Osteocyte (in vitro differentiated cells): Measurements from ENCODE around the gene ASB3. TPM values are rescaled to one million over a fixed set of nuclear protein-coding genes. Genes with fewer than 3 reads are reported as not detected.
A peak's percentile ranks its signal among the peaks of the same experiment; 100 is the strongest.
"Not testable (repeated sequence)": the region's sequence is repeated elsewhere in the genome, so short reads cannot be mapped to it uniquely, and the experiment has no call there.

ENCODE experiments used
- DNase-seq: peaks from one replicate; pipeline ENCODE4 v3.0.0; 2021; ENCODE audit warnings: mixed read lengths; ENCODE audit not compliant: unreplicated experiment; ENCODE audit errors: extremely low spot score
- H3K27ac Mint-ChIP-seq: one replicate; pipeline ENCODE4 v1.8.0; 2021; ENCODE audit warnings: mild to moderate bottlenecking, mixed read lengths; ENCODE audit not compliant: unreplicated experiment
- H3K27me3 Mint-ChIP-seq: one replicate; pipeline ENCODE4 v1.8.0; 2021; ENCODE audit warnings: mixed read lengths; ENCODE audit not compliant: unreplicated experiment
- H3K36me3 Mint-ChIP-seq: one replicate; pipeline ENCODE4 v1.8.0; 2021; ENCODE audit warnings: mixed read lengths; ENCODE audit not compliant: unreplicated experiment
- H3K4me1 Mint-ChIP-seq: one replicate; pipeline ENCODE4 v1.8.0; 2021; ENCODE audit warnings: mixed read lengths; ENCODE audit not compliant: unreplicated experiment
- H3K4me3 Mint-ChIP-seq: one replicate; pipeline ENCODE4 v1.8.0; 2021; ENCODE audit warnings: mild to moderate bottlenecking, moderate library complexity, mixed read lengths; ENCODE audit not compliant: unreplicated experiment
- H3K9me3 Mint-ChIP-seq: one replicate; pipeline ENCODE4 v1.8.0; 2021; ENCODE audit warnings: mixed read lengths; ENCODE audit not compliant: unreplicated experiment
- CTCF ChIP-seq: fragments of 200-600 bp; sonication (generic); IDR thresholded peaks from 2 replicates; pipeline ENCODE4 v1.5.0; 2021; ENCODE audit warnings: antibody characterized with exemption, mild to moderate bottlenecking, moderate library complexity
- total RNA-seq: library from RNA; stranded (reverse); gene quantifications from 2 replicates; pipeline ENCODE4 v1.2.1, GENCODE V29; 2021

Gene ASB3
- total RNA-seq, 1 donor from 2014 or later: 21.8 TPM

GRCh38 chr2:53725662-53726061 lies 61.1 kb downstream of the ASB3 start:
- no peaks in the 10 kb centered on the region for H3K4me1 Mint-ChIP-seq
- TF ChIP-seq CTCF: no peak

GRCh38 chr2:53724536-53724935 lies 62.2 kb downstream of the ASB3 start:
- DNase-seq: no peak
- no peak overlapping the region for H3K4me3 Mint-ChIP-seq
- H3K4me1 Mint-ChIP-seq: no peaks in the 10 kb centered on the region
- H3K36me3 Mint-ChIP-seq: peaks cover 27% of the 10 kb centered on the region
- no peaks in the 10 kb centered on the region for H3K27me3 Mint-ChIP-seq
- H3K9me3 Mint-ChIP-seq: peaks cover 1% of the 10 kb centered on the region
- H3K27ac Mint-ChIP-seq: no peak overlapping the region
- TF ChIP-seq CTCF: no peak

More at GRCh38 chr2:53725662-53726061, 61.1 kb downstream of the ASB3 start:
- H3K27me3 Mint-ChIP-seq: no peaks in the 10 kb centered on the region
- no peaks in the 10 kb centered on the region for H3K9me3 Mint-ChIP-seq
- no peak overlapping the region for H3K4me3 Mint-ChIP-seq
- H3K27ac Mint-ChIP-seq: no peak overlapping the region
- H3K36me3 Mint-ChIP-seq: peaks cover 33% of the 10 kb centered on the region
- no peak for DNase-seq

GRCh38 chr2:53720944-53721343 lies 65.8 kb downstream of the ASB3 start:
- Mint-ChIP-seq H3K4me1 (peaks cover 12% of the 10 kb centered on the region), H3K9me3 (peaks cover 16% of the 10 kb centered on the region), H3K36me3 (peaks cover 33% of the 10 kb centered on the region)
- not testable (repeated sequence) for H3K4me3 Mint-ChIP-seq, H3K27ac Mint-ChIP-seq, DNase-seq, H3K27me3 Mint-ChIP-seq

- Mint-ChIP-seq H3K4me3 (no peak overlapping the region), H3K27me3 (no peaks in the 10 kb centered on the region), H3K9me3 (peaks cover 16% of the 10 kb centered on the region), H3K36me3 (peaks cover 29% of the 10 kb centered on the region), H3K27ac (peak overlapping the region; percentile 37), H3K4me1 (peaks cover 22% of the 10 kb centered on the region)
- TF ChIP-seq CTCF: peak; percentile 66
- DNase-seq: no peak
Measured at GRCh38 chr2:53715568-53715967, 71.2 kb downstream of the ASB3 start.

- no peaks in the 10 kb centered on the region for H3K27me3 Mint-ChIP-seq
- H3K27ac Mint-ChIP-seq: no peak overlapping the region
Measured at GRCh38 chr2:53711271-53711780, 75.4 kb downstream of the ASB3 start.

More at GRCh38 chr2:53711271-53711780, 75.4 kb downstream of the ASB3 start:
- DNase-seq: no peak
- TF ChIP-seq CTCF: no peak
- H3K9me3 Mint-ChIP-seq: peaks cover 21% of the 10 kb centered on the region
- peaks cover 44% of the 10 kb centered on the region for H3K36me3 Mint-ChIP-seq
- peaks cover 11% of the 10 kb centered on the region for H3K4me1 Mint-ChIP-seq
- no peak overlapping the region for H3K4me3 Mint-ChIP-seq
